GM19035 (cell line): Measurements from ENCODE around the gene AUTS2.

ENCODE experiments used
- ATAC-seq: cut with Tn5 transposase; IDR thresholded peaks from one replicate; pipeline ENCODE4 v1.9.1; 2021; ENCODE audit not compliant: unreplicated experiment

AUTS2 gene

DNA sequence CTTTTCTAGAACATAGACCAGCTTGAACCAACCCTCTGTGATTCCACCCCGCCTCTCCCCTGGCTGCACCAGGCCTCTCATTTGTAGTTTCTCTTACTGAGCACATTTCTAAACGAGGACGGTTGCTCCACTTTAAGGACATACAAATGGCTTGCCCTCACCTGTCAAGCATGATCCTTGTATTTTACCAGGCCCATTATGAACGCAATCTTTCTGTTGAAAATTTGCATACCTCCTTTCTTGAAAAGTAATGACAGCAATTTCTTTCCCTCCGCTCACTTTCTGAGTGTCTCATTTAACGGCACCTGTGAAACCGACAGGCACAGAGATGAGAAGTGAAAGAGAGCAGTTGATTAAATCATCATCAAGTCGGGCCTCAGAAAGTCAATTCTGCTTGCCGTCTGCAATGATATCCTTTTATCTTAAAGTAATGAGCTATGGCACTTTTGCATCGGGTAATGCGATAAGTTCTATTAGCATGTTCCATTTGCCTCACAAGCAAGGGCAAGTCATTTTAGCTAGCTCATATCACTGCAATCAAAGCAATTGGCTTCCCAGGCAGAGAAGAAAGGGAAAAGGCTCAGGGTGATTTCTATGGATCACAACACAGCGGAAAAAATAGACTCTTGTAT lies 828.1 kb downstream of the AUTS2 start:
- no peak for ATAC-seq

DNA sequence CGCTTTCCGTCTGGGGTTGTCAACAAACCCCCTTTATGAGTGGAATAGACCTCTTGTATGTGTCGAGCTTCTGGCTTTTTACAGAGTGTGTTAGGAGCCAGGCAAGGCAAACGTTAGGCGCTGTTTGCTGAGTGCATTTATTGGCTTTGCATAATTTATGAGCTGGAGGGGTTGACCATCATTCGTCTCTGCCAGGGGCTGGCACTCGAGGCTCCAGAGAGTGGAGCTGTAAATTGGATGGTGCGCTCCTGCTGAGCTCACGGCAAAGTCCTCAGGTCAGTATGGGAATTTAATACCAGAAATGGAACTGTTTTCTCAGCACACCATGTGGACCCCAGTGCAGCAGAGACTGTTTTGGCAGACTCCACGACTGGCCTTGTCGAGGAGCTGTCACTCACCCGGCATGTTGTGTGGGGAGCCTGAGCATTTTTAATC lies 834.3 kb downstream of the AUTS2 start:
- ATAC-seq = no peak

DNA sequence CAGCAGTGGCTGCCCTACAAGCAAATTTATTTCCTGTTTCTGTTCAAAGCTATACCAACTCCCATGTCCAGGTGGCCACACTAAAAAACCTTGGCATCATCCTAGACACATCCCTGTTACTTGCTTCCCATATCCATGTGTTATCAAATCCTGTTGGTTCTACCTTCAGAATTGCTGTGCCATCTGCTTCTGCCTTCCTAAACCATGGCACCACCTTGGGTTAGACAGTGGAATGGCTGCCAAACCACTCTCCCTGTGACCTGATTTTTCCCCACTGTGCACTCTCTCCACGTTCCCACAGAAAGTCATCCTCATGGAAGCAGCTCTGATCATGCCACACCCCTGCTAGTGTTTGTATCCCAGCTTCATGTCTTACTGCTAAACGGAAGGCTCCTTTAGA lies 836.1 kb downstream of the AUTS2 start:
- ATAC-seq = no peak

DNA sequence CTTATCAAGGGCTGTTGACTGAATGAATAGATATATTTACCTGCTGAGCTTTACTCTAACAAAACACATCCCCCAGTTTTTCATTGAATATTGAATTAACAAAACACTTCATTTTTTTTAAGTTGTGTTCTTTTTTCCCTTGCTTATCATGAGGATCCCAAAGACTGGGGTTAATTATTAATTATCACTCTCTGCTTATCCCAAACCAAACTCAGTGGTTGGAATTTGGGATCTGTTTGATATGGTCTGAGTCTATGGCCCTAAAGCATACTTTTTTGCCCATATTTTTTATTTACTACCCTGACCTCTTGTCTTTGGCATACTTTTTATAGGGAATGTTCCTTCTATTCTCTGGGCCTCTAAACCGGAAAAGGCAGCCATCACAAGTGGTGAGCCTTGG lies 836.5 kb downstream of the AUTS2 start:
- ATAC-seq = no peak

DNA sequence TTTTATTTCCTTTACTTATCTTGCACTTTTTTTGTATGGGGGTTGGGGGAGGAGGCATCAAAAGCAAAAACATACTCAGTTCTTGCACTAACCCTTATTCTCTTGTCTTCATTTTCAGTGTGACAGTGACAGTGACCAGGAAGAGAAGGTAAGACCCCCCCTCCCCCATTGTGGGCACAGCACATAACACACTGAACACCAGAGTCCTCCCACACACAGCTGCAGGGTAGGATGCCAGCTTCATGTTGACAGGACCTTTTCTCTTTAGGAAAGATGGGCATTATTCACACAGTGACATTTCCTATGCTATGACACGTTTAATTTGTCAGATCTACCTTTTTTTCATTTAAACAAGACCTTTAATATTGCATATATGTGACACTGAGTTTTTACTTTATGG lies 837.4 kb downstream of the AUTS2 start:
- ATAC-seq = no peak

DNA sequence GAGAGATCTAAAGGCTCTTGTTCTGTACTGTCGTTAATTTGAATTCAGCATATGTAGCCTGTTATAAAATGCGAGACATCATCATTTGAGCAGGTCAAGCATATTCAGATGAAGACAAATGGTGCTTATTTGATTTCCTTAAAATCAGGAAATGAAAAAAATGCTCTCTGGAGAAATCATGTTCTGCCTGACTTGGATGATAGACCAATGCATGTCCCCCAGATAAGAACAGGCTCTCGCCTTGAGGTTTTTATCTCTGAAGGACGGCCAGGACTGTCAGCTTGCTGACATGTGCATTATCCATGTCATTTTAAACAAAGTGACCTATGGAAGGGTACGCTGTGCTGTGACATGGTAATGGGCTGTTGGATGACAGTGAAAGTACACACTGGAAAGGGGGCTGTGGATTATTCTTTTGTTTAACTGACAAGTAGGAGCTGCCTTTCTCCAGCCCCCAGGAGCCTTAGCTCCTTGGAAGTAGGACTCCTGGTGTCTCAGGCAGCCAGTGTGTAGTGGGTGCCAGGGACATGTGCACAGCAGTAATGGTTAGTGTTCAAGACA lies 838.6 kb downstream of the AUTS2 start:
- ATAC-seq = no peak

DNA sequence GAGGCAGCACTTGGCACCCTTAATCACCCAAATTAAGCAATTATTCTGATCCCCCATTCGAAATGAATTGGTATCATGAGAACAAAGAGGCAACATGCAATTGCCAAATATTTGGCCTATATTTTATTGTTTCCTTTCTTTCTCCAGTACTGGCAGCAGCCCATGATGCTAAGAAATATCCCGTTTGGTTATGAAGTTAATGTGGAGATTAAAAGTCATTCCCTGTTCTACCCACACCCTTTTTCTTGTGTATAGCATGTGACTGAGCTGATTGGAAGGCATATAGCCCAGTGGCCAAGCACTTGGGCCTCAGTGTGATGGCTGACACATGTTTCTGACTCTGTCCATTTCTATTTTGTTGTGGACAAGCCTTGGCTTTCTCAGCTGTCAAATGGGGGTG lies 841.4 kb downstream of the AUTS2 start:
- no peak for ATAC-seq

DNA sequence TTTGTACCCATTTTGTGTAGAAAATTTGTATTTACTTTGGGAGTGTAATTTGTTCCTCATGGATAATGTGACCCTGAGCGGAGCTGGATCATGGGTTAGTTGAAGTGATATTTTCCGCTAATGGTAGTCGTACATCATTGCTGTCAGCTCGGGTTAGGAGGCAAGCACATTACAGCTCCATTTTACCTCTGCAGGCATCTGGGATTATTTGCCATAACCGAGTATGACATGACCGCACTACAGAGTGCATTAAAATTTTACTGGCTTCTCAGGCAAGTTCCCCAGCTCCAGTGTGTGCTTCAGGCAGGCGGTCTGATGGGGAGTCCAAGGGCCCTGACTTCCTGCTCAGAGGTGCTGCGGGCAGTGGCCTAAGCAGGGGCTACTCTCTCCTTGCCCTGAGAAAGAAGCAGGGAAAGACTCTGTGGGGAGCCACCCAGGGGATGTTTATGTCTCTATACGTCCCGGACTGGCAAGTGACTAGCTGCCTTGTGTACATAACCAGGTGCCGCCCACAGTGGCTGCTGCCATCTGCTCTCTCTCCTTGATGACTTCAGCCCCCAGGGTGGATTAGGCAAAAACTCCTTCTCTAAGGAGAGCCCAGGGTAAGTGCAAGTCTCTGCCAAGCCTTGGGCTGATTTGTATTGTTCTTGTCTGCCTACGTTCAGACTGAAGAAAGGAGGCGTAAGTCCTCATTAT lies 848.3 kb downstream of the AUTS2 start:
- ATAC-seq = no peak

DNA sequence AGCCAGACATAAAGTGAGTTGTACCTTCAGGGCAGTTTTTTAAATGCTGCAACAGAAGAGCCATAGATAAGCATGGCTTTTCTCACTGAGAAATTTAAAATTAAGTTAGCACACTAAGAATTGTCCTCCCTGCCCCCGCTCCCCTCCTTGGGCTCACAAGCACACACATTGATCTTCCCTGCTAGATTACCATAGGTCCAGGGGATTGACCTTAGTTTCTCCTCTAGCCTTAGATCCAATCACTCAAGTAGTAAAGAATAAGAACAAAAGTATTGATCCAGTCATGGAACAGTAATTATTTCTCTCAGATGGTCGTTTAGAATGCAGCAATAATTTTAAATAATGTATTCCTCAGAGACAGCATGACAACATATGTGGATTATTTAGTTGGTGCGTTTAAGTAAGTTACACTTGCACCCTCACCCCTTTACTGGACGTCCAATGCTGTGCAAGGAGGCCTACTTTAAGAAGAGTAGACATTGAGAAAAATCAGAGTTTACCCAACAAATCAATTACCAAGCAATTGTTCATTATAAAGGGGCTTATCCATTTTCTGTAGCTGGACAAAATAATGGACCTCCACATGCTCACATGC lies 850.1 kb downstream of the AUTS2 start:
- ATAC-seq = no peak

DNA sequence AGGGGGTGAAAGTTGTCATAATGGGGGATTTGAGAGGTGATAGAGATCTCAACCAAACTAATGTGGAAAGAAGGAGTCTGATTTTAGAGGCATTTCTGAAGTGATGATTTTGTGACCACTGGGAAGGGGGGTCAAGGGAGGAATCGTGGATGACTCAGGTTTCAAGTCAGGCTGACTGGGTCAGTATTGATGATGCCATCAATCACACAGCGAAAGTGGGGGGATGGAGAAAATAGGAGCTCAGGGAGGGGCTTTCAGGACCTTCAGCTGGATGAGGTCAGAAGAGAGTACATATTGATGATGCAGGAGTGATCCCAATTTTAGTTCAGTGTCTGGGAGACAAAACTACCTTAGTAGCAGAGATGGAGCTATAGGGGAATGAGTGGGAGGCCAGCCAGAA lies 852.5 kb downstream of the AUTS2 start:
- no peak for ATAC-seq

DNA sequence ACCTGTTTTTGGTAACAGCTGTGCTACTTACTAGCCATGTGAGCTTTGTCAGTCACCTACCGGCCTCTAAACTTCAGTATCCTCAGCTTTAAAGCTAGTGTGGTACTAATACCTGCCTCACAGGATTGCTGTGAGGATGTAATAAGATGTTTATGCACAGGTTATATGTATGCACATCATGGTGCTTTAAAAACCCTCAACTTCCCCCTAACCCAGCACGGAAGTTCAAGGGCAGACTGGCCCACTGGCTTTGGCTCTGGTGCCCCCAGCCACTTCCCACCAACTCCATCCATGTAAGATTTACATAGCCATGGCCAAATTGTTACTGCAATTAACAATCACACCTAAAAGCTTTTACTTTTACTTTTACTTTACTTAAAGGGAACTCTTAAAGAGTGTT lies 857.6 kb downstream of the AUTS2 start:
- no peak for ATAC-seq

DNA sequence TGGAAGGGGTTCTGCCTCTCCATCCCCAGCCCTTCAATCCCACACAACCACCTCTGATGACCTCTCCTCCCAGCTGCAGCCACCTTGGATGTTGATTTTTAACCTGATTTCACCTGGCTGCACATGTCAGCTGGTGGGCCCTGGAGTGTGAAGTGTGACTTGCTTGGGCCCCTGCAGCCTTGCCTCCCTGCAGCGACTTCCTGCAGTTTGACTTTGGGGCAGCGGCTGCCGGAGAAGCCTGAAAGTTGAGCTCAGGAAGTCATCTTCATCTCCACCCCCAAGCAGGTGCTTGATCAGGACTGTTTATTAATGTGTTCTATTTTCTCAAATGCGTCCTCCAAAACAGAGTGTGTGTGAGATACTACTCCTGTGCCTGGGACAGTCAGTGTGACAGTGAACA lies 858.4 kb downstream of the AUTS2 start:
- ATAC-seq = no peak

DNA sequence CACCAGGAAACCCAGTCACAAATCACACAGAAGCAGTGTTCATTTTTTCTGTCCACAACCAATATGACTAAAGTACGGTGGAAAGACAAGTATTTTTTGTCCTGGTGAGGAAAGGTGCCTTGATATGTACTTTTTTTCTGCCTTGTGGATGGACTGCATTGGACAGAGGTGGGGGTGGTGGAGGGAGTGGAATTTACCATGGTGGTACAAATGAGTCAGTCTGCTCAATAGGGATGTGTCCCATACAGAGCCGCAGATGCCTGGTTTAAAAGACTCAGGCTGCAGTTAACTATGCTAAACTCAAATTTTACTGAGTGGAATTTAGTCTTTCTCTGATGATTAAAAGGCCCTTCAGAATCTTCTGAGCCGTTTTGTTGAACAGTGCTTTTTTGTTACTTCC lies 859.2 kb downstream of the AUTS2 start:
- no peak for ATAC-seq

DNA sequence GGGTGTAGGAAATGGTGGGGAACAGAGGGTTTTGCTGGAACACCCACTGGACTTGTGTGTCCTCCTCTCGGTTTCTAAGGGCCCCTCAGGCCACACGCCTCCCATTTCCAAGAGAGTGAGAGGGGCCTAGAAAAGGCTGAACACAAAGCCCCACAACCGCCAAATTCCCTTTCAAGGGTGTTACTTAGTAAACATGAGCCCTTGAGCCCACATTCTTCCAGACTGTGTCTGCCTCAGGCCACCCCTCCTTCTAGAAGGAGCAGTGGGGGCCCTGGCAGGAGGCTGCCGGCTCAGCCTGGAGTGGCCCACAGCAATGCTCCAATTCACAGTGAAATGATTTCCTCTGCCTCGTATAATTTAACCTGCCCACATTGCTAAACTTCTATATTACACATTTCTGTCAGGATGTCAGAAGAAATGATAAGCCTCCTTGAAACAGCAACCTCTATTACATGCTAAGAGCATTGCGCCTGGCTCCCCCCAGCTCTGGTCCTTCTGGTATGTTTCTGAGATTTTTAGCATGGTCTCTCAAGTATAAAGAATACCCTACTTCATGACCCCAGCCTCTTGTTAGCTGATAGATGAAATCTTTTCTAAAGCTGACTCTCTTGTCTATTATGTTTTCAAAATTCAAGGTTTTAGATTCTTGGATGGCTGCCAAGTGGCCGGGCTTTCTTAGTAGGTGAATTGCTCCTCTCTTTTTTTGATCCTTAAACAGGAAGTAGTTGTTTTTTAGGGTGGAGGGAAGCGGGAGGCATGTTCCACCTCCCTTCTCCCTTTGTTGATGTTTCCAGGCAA lies 859.8 kb downstream of the AUTS2 start:
- no peak for ATAC-seq

DNA sequence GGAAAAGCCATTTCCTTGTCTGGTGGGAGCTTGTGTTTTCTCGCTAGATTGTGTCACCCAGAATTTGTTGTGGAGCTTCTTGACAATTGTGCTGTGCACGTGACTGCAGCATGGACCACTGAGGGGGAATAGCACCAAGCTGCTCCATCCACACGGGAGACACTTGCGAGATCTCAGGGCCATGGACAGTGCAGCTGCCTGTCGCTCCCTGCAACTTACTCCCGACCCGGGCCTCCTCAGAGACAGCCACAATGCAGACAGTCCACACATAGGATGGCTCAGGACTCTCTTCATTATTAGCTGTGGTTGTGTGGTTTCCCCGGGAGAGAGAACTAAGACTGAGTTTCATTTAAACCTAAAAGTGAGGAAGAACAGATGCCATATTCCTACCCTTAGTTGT lies 860.5 kb downstream of the AUTS2 start:
- no peak for ATAC-seq

DNA sequence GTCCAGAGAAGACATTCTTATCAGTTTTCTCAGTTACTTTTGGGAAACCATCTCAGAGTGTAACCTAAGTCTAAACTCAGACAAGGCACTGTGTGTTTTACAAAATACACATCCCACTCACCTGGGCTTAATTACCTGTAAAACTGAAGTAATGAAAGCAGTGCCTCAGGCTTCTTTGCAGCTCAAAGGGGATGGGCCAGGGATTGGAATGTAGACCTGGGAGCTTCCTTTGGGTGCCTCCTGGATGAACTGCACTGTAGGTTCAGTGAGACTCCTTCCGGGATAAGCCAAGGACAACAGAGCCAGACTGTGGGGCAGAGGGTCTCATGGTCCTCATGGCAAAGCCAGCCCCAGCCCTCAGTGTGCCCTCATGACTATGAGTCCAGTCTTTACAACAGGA lies 861.3 kb downstream of the AUTS2 start:
- ATAC-seq = no peak

DNA sequence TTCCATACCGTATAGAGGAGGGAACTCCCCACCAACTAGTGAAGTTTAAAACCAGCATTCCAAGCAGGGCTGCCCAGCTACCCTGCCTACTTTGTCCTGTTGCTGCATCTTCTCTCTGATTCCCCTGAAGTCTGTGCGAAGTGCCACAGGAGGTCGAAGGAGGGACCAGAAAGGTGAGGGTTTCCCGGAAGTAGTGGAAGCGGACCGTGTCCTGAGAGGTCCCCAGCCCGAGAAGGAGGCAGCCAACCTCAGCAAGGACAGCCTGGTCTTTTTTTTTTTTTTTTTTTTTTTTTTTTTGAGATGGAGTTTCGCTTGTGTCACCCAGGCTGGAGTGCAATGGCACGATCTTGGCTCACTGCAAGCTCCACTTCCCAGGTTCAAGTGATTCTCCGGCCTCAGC lies 861.8 kb downstream of the AUTS2 start:
- no peak for ATAC-seq

DNA sequence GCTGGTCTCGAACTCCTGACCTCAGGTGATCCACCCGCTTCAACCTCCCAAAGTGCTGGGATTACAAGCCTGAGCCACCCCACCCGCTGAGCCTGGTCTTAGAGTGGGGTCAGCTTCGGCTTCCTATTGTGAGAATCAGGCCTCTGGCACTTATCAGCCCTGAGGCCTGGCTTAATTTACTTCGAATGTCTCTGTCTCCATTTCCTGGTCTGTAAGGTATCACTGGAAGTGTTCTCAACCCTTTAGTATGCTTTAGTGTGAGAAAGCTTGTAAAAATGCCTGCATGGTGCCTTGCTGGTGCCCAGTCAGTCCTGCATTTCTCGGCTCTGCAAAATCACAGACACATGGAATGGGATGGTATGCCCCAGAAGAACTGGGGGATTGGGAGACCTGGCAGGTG lies 862.3 kb downstream of the AUTS2 start:
- no peak for ATAC-seq

DNA sequence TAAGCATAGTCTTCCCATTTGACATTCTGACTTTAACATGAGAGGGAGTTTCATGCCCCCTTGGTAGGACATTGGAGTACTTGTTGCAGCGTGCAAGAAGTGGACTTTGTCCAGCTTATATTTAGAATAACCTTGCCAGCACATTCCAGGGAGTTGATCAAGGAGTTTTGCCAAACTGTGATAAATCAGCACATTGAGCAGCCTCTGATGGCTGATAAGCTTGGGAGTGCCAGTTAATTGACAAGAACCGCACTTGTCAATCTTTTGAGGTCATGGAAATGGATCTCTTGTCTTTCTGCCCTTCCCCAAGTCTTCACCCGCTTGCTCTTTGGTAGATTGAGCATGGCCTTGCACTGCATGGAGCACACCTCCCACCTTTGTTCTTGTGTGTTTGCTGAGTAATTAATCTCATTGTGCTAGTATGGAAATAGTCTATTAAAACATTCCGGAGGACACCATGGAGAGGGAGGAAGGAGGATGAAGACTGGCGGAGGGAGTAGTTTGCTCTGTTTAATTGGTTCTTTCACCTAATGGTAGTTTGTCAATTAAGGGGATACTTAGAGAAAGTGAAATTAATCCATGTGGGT lies 865.2 kb downstream of the AUTS2 start:
- ATAC-seq = no peak

DNA sequence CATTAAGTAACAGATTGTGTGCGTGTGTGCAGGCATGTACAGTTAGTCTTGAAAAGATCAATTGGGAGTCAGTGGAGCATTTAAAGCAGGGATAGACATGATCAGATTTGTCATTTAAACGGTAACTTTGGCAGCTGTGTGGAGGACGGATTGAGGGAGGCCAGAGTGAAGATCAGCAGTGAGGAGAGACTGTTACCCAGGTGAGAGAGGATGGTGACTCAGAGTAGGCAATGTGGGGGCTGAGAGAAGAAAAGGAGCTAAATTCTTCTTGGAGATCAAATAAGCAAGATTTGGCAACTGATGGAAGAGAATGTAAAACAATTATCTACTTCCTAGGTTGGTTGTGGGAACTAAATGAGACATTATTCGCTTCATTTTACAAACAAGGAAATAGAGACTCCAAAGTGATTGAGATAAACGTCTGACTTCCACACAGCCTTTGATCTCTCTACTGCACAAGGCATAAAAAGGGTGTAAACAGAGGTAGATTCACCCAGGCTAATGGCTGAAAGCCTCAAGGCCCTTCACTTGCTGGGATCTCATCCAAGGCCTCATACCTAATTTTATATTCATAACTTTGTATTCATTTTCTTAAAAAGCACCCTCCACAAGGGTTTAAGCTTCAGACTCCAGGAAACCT lies 868.6 kb downstream of the AUTS2 start:
- no peak for ATAC-seq

DNA sequence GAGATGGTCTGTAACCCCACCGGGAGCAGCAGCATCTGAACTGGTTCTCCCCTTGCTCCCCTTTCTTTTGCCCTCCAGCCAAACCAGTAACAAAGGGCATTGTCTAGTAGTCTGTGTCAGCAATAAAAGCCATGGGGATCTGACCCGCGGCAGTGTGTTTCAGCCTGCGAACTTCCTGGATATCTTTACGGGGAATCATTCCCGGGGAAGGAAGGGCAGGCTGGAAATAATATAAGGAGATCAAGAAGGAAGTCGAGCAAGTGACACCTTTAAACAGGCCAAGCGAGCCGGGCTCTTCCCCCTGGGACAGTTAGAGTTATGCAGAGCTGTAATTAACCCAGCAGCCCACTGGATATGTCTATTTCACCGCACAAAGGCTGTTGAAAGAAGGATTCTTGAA lies 872.5 kb downstream of the AUTS2 start:
- ATAC-seq = no peak
